MM.1S (cell line): Measurements from ENCODE around the gene PDLIM4.

Source experiments
- DNase-seq: peaks from one replicate; pipeline ENCODE4 v3.0.0-alpha.2; 2015
- H2AFZ ChIP-seq: fragments of 300-600 bp; sonication (generic); 2 replicates; pipeline ENCODE4 v1.6.0; 2016; ENCODE audit warnings: antibody characterized with exemption, low read length
- H3F3A ChIP-seq: fragments of 300-600 bp; sonication (generic); 2 replicates; pipeline ENCODE4 v1.6.1; 2016; ENCODE audit warnings: mild to moderate bottlenecking, antibody characterized with exemption, low read length, moderate library complexity, mixed read lengths; ENCODE audit not compliant: insufficient read depth
- H3K27ac ChIP-seq: fragments of 300-600 bp; sonication (generic); 2 replicates; pipeline ENCODE4 v1.5.1; 2016; ENCODE audit warnings: mild to moderate bottlenecking, low read length
- H3K27me3 ChIP-seq: fragments of 300-600 bp; sonication (generic); replicated peaks from 2 replicates; pipeline ENCODE4 v1.6.0; 2016; ENCODE audit warnings: low read length; ENCODE audit not compliant: insufficient read depth
- H3K36me3 ChIP-seq: fragments of 300-600 bp; sonication (generic); replicated peaks from 2 replicates; pipeline ENCODE4 v1.6.1; 2016; ENCODE audit warnings: mild to moderate bottlenecking, low read length, mixed read lengths; ENCODE audit not compliant: insufficient read depth
- H3K4me1 ChIP-seq: fragments of 300-600 bp; sonication (generic); 2 replicates; pipeline ENCODE4 v1.6.1; 2016; ENCODE audit warnings: low read length, mixed read lengths
- H3K4me2 ChIP-seq: fragments of 300-600 bp; sonication (generic); 2 replicates; pipeline ENCODE4 v1.6.0; 2016; ENCODE audit warnings: low read depth, low read length
- H3K4me3 ChIP-seq: fragments of 300-600 bp; sonication (generic); 2 replicates; pipeline ENCODE4 v1.5.1; 2016; ENCODE audit warnings: low read length, mixed read lengths
- H3K79me2 ChIP-seq: fragments of 300-600 bp; sonication (generic); 2 replicates; pipeline ENCODE4 v1.6.1; 2016; ENCODE audit warnings: mixed run types, low read length, mixed read lengths
- H3K9ac ChIP-seq: fragments of 300-600 bp; sonication (generic); 2 replicates; pipeline ENCODE4 v1.6.1; 2016; ENCODE audit warnings: low read length, mixed read lengths
- H3K9me2 ChIP-seq: fragments of 300-600 bp; sonication (generic); replicated peaks from 2 replicates; pipeline ENCODE4 v1.6.1; 2016; ENCODE audit warnings: mild to moderate bottlenecking, low read length, mixed read lengths; ENCODE audit not compliant: insufficient read depth
- H3K9me3 ChIP-seq: fragments of 300-600 bp; sonication (generic); replicated peaks from 2 replicates; pipeline ENCODE4 v1.6.1; 2016; ENCODE audit warnings: mild to moderate bottlenecking, low read length, mixed read lengths; ENCODE audit not compliant: insufficient read depth
- H4K20me1 ChIP-seq: fragments of 300-600 bp; sonication (generic); 2 replicates; pipeline ENCODE4 v1.6.1; 2016; ENCODE audit warnings: mild to moderate bottlenecking, low read length, moderate library complexity, mixed read lengths; ENCODE audit not compliant: insufficient read depth
- EZH2 ChIP-seq: fragments of 300-600 bp; sonication (generic); optimal IDR thresholded peaks from 2 replicates; pipeline ENCODE3; 2017; ENCODE audit warnings: low read depth, mild to moderate bottlenecking, antibody characterized with exemption, low read length, mixed read lengths
- EZH2phosphoT487 ChIP-seq: fragments of 300-600 bp; sonication (generic); IDR thresholded peaks from 2 replicates; pipeline ENCODE4 v1.6.1; 2018; ENCODE audit warnings: antibody characterized with exemption, low read length
- TF ChIP-seq, protein P1 (sequence below): fragments of 300-600 bp; sonication (generic); IDR thresholded peaks from 2 replicates; pipeline ENCODE4 v1.5.1; 2016; ENCODE audit warnings: antibody characterized with exemption, low read length, mixed read lengths

The PDLIM4 gene

DNA sequence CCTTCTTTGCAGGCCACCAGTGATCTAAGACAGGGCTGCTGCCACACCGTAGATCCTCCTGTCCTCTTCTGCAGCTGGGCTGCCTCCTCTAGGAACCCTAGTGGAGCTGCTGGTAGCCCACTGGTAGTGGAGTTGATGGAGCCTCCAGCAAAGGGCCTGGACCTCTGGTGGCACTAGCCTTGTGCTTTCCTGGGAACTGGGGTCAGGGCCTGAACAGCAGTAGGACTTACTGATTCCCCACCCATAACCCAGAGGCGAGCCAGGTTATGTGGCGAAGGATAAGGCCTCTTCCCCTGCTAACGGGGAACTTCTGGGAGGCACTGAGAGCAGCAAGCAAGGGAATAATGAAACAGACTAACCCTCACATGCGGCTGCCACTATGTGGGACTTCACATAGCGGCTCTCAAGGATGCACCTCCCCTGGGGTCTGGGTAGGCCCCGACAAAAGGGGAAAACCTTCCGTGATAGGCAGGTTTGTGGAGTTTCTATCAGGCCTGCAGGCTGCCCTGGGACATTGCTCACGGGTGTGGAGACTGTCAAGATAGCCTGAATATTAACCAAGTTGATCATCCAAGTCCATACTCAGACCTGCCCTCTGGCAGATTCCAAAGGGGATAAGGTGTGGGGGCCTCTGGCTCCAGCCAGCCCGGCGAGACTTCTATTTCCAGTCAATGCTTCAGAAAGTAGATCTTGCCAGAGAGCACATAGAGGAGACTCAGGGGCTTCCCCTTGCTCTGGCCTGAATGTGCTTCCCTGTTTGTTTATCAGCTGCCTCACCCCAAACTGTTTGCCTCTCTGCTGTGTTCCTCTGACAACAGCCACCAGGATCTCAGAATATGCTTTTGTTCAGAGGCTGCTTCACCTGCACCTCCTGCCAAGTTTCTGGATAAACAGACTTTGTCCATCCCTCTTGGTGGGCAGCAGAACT lies 44.1 kb downstream of the PDLIM4 start:
- no peak overlapping the region for H3K9ac ChIP-seq
- no peaks in the 10 kb centered on the region for H3K9me3 ChIP-seq
- no peaks in the 10 kb centered on the region for H3K9me2 ChIP-seq
- H4K20me1 ChIP-seq = no peaks in the 10 kb centered on the region
- H3K27me3 ChIP-seq = no peaks in the 10 kb centered on the region
- H3K4me3 ChIP-seq = no peak overlapping the region
- no peak overlapping the region for H2AFZ ChIP-seq
- no peaks in the 10 kb centered on the region for H3F3A ChIP-seq
- H3K36me3 ChIP-seq = no peaks in the 10 kb centered on the region
- H3K27ac ChIP-seq = no peak overlapping the region
- H3K4me1 ChIP-seq = no peaks in the 10 kb centered on the region
- no peak overlapping the region for H3K4me2 ChIP-seq
- DNase-seq = no peak
- no peaks in the 10 kb centered on the region for H3K79me2 ChIP-seq
- TF ChIP-seq EZH2phosphoT487 = no peak
- no peak for TF ChIP-seq EZH2
- TF ChIP-seq, protein P1, sequence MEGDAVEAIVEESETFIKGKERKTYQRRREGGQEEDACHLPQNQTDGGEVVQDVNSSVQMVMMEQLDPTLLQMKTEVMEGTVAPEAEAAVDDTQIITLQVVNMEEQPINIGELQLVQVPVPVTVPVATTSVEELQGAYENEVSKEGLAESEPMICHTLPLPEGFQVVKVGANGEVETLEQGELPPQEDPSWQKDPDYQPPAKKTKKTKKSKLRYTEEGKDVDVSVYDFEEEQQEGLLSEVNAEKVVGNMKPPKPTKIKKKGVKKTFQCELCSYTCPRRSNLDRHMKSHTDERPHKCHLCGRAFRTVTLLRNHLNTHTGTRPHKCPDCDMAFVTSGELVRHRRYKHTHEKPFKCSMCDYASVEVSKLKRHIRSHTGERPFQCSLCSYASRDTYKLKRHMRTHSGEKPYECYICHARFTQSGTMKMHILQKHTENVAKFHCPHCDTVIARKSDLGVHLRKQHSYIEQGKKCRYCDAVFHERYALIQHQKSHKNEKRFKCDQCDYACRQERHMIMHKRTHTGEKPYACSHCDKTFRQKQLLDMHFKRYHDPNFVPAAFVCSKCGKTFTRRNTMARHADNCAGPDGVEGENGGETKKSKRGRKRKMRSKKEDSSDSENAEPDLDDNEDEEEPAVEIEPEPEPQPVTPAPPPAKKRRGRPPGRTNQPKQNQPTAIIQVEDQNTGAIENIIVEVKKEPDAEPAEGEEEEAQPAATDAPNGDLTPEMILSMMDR = no peak

DNA sequence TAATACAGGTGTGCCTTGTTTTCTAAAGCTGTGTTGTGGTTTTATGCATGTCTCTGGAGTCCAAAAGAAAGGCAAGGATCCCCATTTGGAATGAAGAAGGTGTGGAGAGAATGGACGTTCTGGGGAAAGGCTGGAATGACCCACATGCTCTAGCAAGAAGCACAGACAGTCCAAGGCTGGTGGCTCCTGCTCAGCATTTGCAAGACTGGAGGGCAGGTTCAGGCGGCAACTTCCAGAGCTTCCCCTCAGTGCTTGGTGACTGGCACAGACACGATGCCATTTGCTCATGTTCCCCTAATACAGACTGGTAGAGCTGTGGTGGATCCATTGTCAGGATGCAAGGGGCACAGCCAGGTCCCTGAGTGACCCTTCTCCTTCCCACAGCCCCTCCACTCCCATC lies 44.9 kb downstream of the PDLIM4 start:
- no peaks in the 10 kb centered on the region for H3K4me1 ChIP-seq
- no peaks in the 10 kb centered on the region for H3K36me3 ChIP-seq
- no peak overlapping the region for H3K4me3 ChIP-seq
- no peaks in the 10 kb centered on the region for H4K20me1 ChIP-seq
- TF ChIP-seq EZH2 = no peak
- no peak overlapping the region for H3K27ac ChIP-seq
- H3K27me3 ChIP-seq = no peaks in the 10 kb centered on the region
- no peaks in the 10 kb centered on the region for H3K9me2 ChIP-seq
- no peak overlapping the region for H2AFZ ChIP-seq
- no peak overlapping the region for H3K4me2 ChIP-seq
- no peaks in the 10 kb centered on the region for H3K79me2 ChIP-seq
- no peak for DNase-seq
- no peaks in the 10 kb centered on the region for H3K9me3 ChIP-seq
- H3K9ac ChIP-seq = no peak overlapping the region
- no peaks in the 10 kb centered on the region for H3F3A ChIP-seq

DNA sequence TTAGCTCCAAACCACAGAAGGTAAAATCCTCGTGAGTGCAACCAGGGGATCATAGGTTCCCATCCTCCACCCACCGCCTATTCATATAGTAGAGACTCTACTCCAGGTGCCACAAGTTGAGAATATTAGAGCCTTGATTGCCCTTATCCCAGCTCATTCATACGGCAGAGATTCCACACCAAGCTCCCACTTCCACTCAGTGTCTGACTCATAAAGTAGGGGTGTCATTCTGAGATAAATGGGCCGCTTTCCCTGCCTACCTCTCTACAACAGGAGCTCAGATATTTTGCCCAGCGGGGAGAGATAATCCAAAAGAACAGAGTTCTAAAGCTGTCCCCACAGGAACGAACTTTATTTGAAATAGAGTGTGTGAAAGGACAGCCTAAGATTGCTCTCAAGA lies 46.1 kb downstream of the PDLIM4 start:
- no peak for DNase-seq
- Histone ChIP-seq H3K9ac (no peak overlapping the region), H2AFZ (no peak overlapping the region), H3K4me1 (no peaks in the 10 kb centered on the region), H4K20me1 (no peaks in the 10 kb centered on the region), H3K27ac (no peak overlapping the region), H3K79me2 (no peaks in the 10 kb centered on the region), H3K27me3 (no peaks in the 10 kb centered on the region), H3K9me2 (no peaks in the 10 kb centered on the region), H3K9me3 (no peaks in the 10 kb centered on the region), H3K4me3 (no peak overlapping the region), H3F3A (no peaks in the 10 kb centered on the region), H3K36me3 (no peaks in the 10 kb centered on the region), H3K4me2 (no peak overlapping the region)
- TF ChIP-seq EZH2 (no peak), EZH2phosphoT487 (no peak)
- TF ChIP-seq, protein P1 = no peak

DNA sequence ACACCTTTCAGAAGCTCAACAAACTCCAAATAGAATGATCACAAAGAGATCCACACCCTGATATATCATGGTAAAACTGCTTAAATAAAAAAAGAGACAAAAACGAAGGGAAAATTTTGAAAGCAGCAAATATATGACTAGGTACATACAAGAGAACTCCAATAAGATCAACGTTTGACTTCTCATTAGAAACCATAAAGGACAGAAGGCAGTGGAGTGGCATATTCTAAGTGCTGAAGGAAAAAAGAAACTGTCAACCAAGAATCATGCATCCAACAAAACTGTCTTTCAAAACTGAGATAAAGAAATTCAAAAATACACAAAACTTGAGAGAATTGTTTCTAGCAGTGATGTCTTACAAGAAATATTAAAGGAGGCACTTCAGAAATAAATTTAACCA lies 47.9 kb downstream of the PDLIM4 start:
- no peaks in the 10 kb centered on the region for H4K20me1 ChIP-seq
- no peaks in the 10 kb centered on the region for H3F3A ChIP-seq
- no peaks in the 10 kb centered on the region for H3K9me2 ChIP-seq
- H3K4me3 ChIP-seq = no peak overlapping the region
- no peaks in the 10 kb centered on the region for H3K79me2 ChIP-seq
- no peak for DNase-seq
- H3K4me2 ChIP-seq = no peak overlapping the region
- H3K27me3 ChIP-seq = no peaks in the 10 kb centered on the region
- no peak overlapping the region for H3K27ac ChIP-seq
- H3K9ac ChIP-seq = no peak overlapping the region
- no peaks in the 10 kb centered on the region for H3K4me1 ChIP-seq
- TF ChIP-seq, protein P1 = no peak
- TF ChIP-seq EZH2 (no peak), EZH2phosphoT487 (no peak)
- no peak overlapping the region for H2AFZ ChIP-seq
- no peaks in the 10 kb centered on the region for H3K36me3 ChIP-seq
- H3K9me3 ChIP-seq = no peaks in the 10 kb centered on the region
